CD4-positive, alpha-beta T cell (primary cell): Measurements from ENCODE around the gene SORCS2. TPM values are rescaled to one million over a fixed set of nuclear protein-coding genes. Genes with fewer than 3 reads are reported as not detected.

ENCODE experiments used
- ATAC-seq: fragments of 200-7000 bp; cut with Tn5 transposase; one replicate; pipeline ENCODE4 v1.10.0; 2022; ENCODE audit warnings: mild to moderate bottlenecking; ENCODE audit not compliant: poor library complexity
- CTCF ChIA-PET: fragments of 350-600 bp; sonication (Branson Sonifier 250); formaldehyde crosslinking; loops from one replicate; lab custom pipeline; 2021; ENCODE audit warnings: antibody characterized with exemption, inconsistent platforms; lab: Charles Lee
- POLR2A ChIA-PET: fragments of 350-600 bp; sonication (Branson Sonifier 250); formaldehyde crosslinking; loops from one replicate; lab custom pipeline; 2021; ENCODE audit warnings: antibody characterized with exemption, inconsistent platforms; lab: Charles Lee
- DNase-seq, 14 experiments: peaks; one replicate each; pipeline ENCODE4 v3.0.0-alpha.2; 2013 to 2020; ENCODE audit warnings: mixed read lengths in 2 of 14
- H3K27ac ChIP-seq, 2 donors: one replicate each; pipeline versions ENCODE4 v1.5.1 to v1.7.0; 2013; ENCODE audit warnings: low read length in 2 of 2, low read depth in 1 of 2, mild to moderate bottlenecking in 1 of 2
- H3K27me3 ChIP-seq, 2 experiments: 1 replicate in 1 of 2; 2 replicates in 1 of 2; pipeline versions ENCODE4 v1.6.1 to v1.7.0; 2013; ENCODE audit warnings: low read length in 2 of 2, control low read depth in 1 of 2, mild to moderate bottlenecking in 1 of 2, moderate library complexity in 1 of 2; ENCODE audit not compliant: insufficient read depth in 2 of 2, control insufficient read depth in 1 of 2
- H3K36me3 ChIP-seq: one replicate; pipeline ENCODE4 v1.6.1; 2013; ENCODE audit warnings: low read length, control low read depth; ENCODE audit not compliant: insufficient read depth
- H3K4me1 ChIP-seq: one replicate; pipeline ENCODE4 v1.6.1; 2013; ENCODE audit warnings: low read length, control low read depth; ENCODE audit not compliant: insufficient read depth
- H3K4me3 ChIP-seq: one replicate; pipeline ENCODE4 v1.5.1; 2013; ENCODE audit warnings: mild to moderate bottlenecking, low read length, moderate library complexity
- H3K9me3 ChIP-seq, 2 experiments: 1 replicate in 1 of 2; 2 replicates in 1 of 2; pipeline versions ENCODE4 v1.6.1 to v1.7.0; 2013; ENCODE audit warnings: low read length in 2 of 2, mild to moderate bottlenecking in 2 of 2, control low read depth in 1 of 2, moderate library complexity in 1 of 2; ENCODE audit not compliant: control insufficient read depth in 1 of 2, insufficient read depth in 1 of 2
- H3K27ac Mint-ChIP-seq: one replicate; pipeline ENCODE4 v1.8.0; 2020; ENCODE audit warnings: mixed read lengths
- H3K27me3 Mint-ChIP-seq: one replicate; pipeline ENCODE4 v1.8.0; 2021; ENCODE audit warnings: mixed read lengths
- H3K36me3 Mint-ChIP-seq: one replicate; pipeline ENCODE4 v1.8.0; 2021; ENCODE audit warnings: low read depth, mixed read lengths
- H3K4me1 Mint-ChIP-seq: one replicate; pipeline ENCODE4 v1.8.0; 2021; ENCODE audit warnings: low read depth, mixed read lengths
- H3K4me3 Mint-ChIP-seq: one replicate; pipeline ENCODE4 v1.8.0; 2020; ENCODE audit warnings: mild to moderate bottlenecking, mixed read lengths
- H3K9me3 Mint-ChIP-seq: one replicate; pipeline ENCODE4 v1.8.0; 2020; ENCODE audit warnings: mixed read lengths
- CTCF ChIP-seq: fragments of 200-600 bp; IDR thresholded peaks from one replicate; pipeline ENCODE4 v1.8.0; 2022; ENCODE audit warnings: antibody characterized with exemption, mild to moderate bottlenecking
- intact Hi-C, 2 experiments: fragments of 100-400 bp; cut with DNase I in 1 of 2; cut with micrococcal nuclease in 1 of 2; formaldehyde crosslinking; loops; one replicate each; pipeline versions ENCODE4 v1.15.1 to v1.9.0; 2023 to 2025; cut with DNase I, micrococcal nuclease
- total RNA-seq, 174 experiments: library from RNA in 2 of 174; stranded (reverse) in 2 of 174; gene quantifications; one replicate each; pipeline ENCODE4 v1.2.3 and lab custom pipeline; 2021 to 2026

Gene SORCS2
- total RNA-seq, 2 experiments from 2014 or later = not detected

GRCh38 chr4:7760228-7760627 is 567.9 kb downstream of the SORCS2 start:
- Histone ChIP-seq H3K36me3 (no peaks in the 10 kb centered on the region), H3K27me3 (no peaks in the 10 kb centered on the region), H3K4me1 (peaks cover 24% of the 10 kb centered on the region), H3K9me3 (no peaks in the 10 kb centered on the region), H3K27ac (peak overlapping the region; percentile 55 to 85), H3K4me3 (no peak overlapping the region)
- no peaks in the 10 kb centered on the region for H3K27me3 Mint-ChIP-seq
- H3K4me3 Mint-ChIP-seq = peak overlapping the region; percentile 81
- ChIA-PET CTCF (interaction anchor here (1.8 kb wide), 1 partner anchor 10 kb away, joined by 4 read pairs; no protein-coding TSS in a partner anchor), POLR2A (interaction anchor here (0.8 kb wide), 1 partner anchor 11 kb away, joined by 6 read pairs; no protein-coding TSS in a partner anchor)
- peaks cover 32% of the 10 kb centered on the region for H3K4me1 Mint-ChIP-seq
- TF ChIP-seq CTCF = no peak
- H3K36me3 Mint-ChIP-seq = peaks cover 21% of the 10 kb centered on the region
- no peaks in the 10 kb centered on the region for H3K9me3 Mint-ChIP-seq
- peak overlapping the region; percentile 89 for H3K27ac Mint-ChIP-seq
- ATAC-seq (no peak), DNase-seq (peak in 1 of 14 experiments; percentile 10)
- intact Hi-C loops = loop anchor here in 1 of 2 experiments (1.0 kb wide), 1 partner anchor 31 kb away; no protein-coding TSS in a partner anchor

GRCh38 chr4:7760706-7761105 is 568.4 kb downstream of the SORCS2 start:
- no peaks in the 10 kb centered on the region for H3K27me3 ChIP-seq
- H3K36me3 ChIP-seq = no peaks in the 10 kb centered on the region
- H3K4me1 ChIP-seq = peaks cover 24% of the 10 kb centered on the region
- H3K9me3 Mint-ChIP-seq = no peaks in the 10 kb centered on the region
- H3K27me3 Mint-ChIP-seq = no peaks in the 10 kb centered on the region
- no peak for DNase-seq
- peak overlapping the region; percentile 55 to 85 for H3K27ac ChIP-seq
- H3K4me3 ChIP-seq = no peak overlapping the region
- ChIA-PET POLR2A (no interaction called here), CTCF (interaction anchor here (0.9 to 1.5 kb wide), 2 partner anchors 41 to 178 kb away, joined by 3 to 13 read pairs; no protein-coding TSS in a partner anchor)
- intact Hi-C loops = loop anchor here in 1 of 2 experiments (1.0 kb wide), 1 partner anchor 31 kb away; no protein-coding TSS in a partner anchor
- ATAC-seq = no peak
- peak overlapping the region; percentile 89 for H3K27ac Mint-ChIP-seq
- peaks cover 25% of the 10 kb centered on the region for H3K36me3 Mint-ChIP-seq
- H3K4me1 Mint-ChIP-seq = peaks cover 32% of the 10 kb centered on the region
- no peak for TF ChIP-seq CTCF
- no peaks in the 10 kb centered on the region for H3K9me3 ChIP-seq
- no peak overlapping the region for H3K4me3 Mint-ChIP-seq

GRCh38 chr4:7761312-7761711 is 569.0 kb downstream of the SORCS2 start:
- peaks cover under 1% of the 10 kb centered on the region for H3K36me3 ChIP-seq
- CTCF ChIA-PET = interaction anchor here (0.9 to 1.5 kb wide), 6 partner anchors 10 to 177 kb away, joined by 3 to 13 read pairs (median 4); no protein-coding TSS in a partner anchor
- peak overlapping the region in 1 of 2 donors; percentile 13 for H3K27ac ChIP-seq
- POLR2A ChIA-PET = no interaction called here
- Mint-ChIP-seq H3K36me3 (peaks cover 25% of the 10 kb centered on the region), H3K4me3 (peak overlapping the region; percentile 56), H3K4me1 (peaks cover 32% of the 10 kb centered on the region), H3K27ac (peak overlapping the region; percentile 83), H3K27me3 (no peaks in the 10 kb centered on the region), H3K9me3 (no peaks in the 10 kb centered on the region)
- no peaks in the 10 kb centered on the region for H3K27me3 ChIP-seq
- intact Hi-C loops = no loop called here
- H3K9me3 ChIP-seq = no peaks in the 10 kb centered on the region
- no peak for TF ChIP-seq CTCF
- H3K4me1 ChIP-seq = peaks cover 24% of the 10 kb centered on the region
- no peak for DNase-seq
- H3K4me3 ChIP-seq = no peak overlapping the region
- ATAC-seq = no peak
